Measurements from ENCODE around the gene TBCC.
A peak's percentile ranks its signal among the peaks of the same experiment; 100 is the strongest.

The TBCC gene

DNA sequence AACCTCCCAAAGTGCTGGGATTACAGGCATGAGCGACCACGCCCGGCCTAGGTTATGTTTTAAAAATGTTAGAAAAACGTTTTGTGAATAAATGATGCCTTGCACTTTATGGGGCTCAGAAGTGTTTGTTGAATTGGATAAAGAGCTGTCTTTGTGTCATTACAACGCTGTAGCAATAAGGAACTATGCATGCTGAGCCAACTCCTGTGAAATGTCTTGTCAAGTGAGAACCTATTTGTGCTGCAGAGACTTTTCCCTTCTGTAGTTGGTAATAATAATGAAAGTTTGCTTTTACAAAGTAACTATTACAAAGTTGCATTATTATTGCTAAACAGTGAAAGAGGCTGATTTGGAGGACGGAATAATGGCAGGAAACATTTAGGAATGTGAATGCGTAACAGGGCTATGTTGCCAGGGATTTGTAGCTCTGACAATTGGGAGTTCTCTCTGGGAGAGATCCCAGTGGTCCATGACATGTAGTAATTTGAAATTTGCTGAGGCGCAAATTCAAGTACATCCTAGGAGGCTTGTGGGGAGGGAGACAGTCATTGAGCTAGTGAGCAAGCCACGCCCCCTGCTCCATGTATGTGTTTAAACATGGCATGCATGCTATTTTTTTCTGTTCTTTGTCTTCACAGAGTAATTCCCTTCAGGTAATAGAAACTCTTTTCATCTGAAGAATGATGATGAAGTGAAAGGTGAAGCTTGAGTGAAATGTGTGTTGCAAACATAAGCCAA, 19.2 kb upstream of the TBCC start:
- Histone ChIP-seq H3K4me1 (ENCODE audit: control insufficient read depth, insufficient read depth, low read length) (no peaks in the 10 kb centered on the region), H3K4me3 (ENCODE audit: low read length) (no peak overlapping the region), H3K36me3 (ENCODE audit: control insufficient read depth, insufficient read depth, low read length) (no peaks in the 10 kb centered on the region), H3K27me3 (ENCODE audit: control insufficient read depth, insufficient read depth, low read length) (no peaks in the 10 kb centered on the region), H3K9me3 (ENCODE audit: control insufficient read depth, low read length) (no peaks in the 10 kb centered on the region), H3K9ac (ENCODE audit: low read length) (no peak overlapping the region)

GRCh38 chr6:42762950-42763349, 17.0 kb upstream of the TBCC start:
- Histone ChIP-seq H3K4me3 (ENCODE audit: low read length) (no peak overlapping the region), H3K27me3 (ENCODE audit: control insufficient read depth, insufficient read depth, low read length) (no peaks in the 10 kb centered on the region), H3K9me3 (ENCODE audit: control insufficient read depth, low read length) (no peaks in the 10 kb centered on the region), H3K9ac (ENCODE audit: low read length) (no peak overlapping the region), H3K36me3 (ENCODE audit: control insufficient read depth, insufficient read depth, low read length) (no peaks in the 10 kb centered on the region), H3K4me1 (ENCODE audit: control insufficient read depth, insufficient read depth, low read length) (no peaks in the 10 kb centered on the region)

DNA sequence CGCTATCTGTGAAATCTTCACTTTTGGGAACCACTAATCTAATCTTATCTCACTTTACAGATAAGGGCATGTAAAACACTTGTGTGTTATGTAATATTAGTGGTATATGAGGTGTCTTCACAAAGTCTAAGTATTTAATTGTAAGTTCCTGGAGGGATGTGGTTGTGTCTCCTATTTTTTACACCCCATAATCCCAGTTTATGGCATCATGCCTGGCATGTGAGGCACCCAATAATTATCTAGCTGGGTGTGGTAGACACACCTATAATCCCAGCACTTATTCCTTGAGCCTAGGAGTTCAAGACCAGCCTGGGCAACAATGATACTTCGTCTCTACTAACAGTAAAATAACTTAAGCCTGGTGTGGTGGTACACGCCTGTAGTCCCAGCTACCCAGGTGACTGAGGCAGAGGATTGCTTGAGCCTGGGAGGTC, 16.5 kb upstream of the TBCC start:
- H3K4me1 ChIP-seq (ENCODE audit: control insufficient read depth, insufficient read depth, low read length) = no peaks in the 10 kb centered on the region
- H3K9ac ChIP-seq (ENCODE audit: low read length) = no peak overlapping the region
- H3K27me3 ChIP-seq (ENCODE audit: control insufficient read depth, insufficient read depth, low read length) = no peaks in the 10 kb centered on the region
- H3K9me3 ChIP-seq (ENCODE audit: control insufficient read depth, low read length) = no peaks in the 10 kb centered on the region
- no peaks in the 10 kb centered on the region for H3K36me3 ChIP-seq (ENCODE audit: control insufficient read depth, insufficient read depth, low read length)
- H3K4me3 ChIP-seq (ENCODE audit: low read length) = no peak overlapping the region

GRCh38 chr6:42761287-42762067, 15.6 kb upstream of the TBCC start:
- Histone ChIP-seq H3K27me3 (ENCODE audit: control insufficient read depth, insufficient read depth, low read length) (no peaks in the 10 kb centered on the region), H3K9ac (ENCODE audit: low read length) (no peak overlapping the region), H3K36me3 (ENCODE audit: control insufficient read depth, insufficient read depth, low read length) (no peaks in the 10 kb centered on the region), H3K9me3 (ENCODE audit: control insufficient read depth, low read length) (no peaks in the 10 kb centered on the region), H3K4me1 (ENCODE audit: control insufficient read depth, insufficient read depth, low read length) (no peaks in the 10 kb centered on the region), H3K4me3 (ENCODE audit: low read length) (no peak overlapping the region)

DNA sequence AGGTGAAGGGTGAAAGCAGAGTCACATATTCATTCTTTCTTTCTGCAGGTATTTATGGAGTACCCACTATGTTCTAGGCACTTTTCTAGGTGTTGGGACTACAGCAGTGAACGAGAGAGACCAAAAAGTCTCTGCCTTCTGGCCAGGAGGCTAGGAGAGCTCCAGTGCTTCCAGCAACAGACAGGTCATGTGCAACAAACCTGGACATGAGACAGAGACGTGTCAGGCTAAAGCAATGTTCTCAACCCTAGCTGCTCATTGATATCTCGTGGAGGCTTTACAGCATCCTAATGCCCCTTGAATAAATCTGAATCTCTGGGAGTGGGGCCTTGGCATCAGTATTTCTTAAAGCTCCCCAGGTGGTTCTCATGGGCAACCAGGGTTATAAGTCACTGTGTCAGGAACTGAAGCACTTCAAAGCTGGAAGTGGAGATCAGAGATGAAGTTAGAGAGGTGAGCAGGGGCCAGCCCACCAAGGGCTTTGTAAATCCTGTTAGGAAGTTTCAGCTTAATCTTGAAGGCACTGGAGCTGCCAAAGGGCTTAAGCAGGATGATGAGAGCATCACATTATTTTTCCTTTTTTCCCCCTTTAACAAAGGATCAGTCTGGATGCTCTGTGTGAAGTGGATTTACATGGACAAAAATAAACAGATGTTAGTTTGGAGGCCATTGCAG, 13.0 kb upstream of the TBCC start:
- Histone ChIP-seq H3K36me3 (ENCODE audit: control insufficient read depth, insufficient read depth, low read length) (no peaks in the 10 kb centered on the region), H3K9ac (ENCODE audit: low read length) (no peak overlapping the region), H3K4me3 (ENCODE audit: low read length) (no peak overlapping the region), H3K4me1 (ENCODE audit: control insufficient read depth, insufficient read depth, low read length) (no peaks in the 10 kb centered on the region), H3K27me3 (ENCODE audit: control insufficient read depth, insufficient read depth, low read length) (no peaks in the 10 kb centered on the region), H3K9me3 (ENCODE audit: control insufficient read depth, low read length) (no peaks in the 10 kb centered on the region)

DNA sequence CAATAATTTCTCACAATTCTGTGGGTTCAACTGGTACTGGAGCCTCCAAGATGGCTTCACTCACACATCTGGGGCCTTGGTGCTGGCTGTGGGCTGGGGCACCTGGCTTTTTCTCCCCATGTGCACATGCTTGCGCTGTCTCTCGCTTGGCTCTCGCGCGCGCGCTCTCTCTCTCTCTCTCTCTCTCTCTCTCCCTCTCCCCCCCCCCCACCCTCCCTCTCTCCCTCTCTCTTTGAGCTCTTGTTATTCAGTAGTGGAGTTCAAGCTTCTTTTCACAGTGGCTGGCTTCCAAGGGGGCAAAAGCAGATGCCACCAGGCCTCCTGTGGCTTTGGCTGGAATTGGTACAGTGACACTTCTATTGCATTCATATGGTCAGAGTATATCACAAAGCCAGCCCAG, 10.8 kb upstream of the TBCC start:
- no peaks in the 10 kb centered on the region for H3K27me3 ChIP-seq (ENCODE audit: control insufficient read depth, insufficient read depth, low read length)
- H3K9ac ChIP-seq (ENCODE audit: low read length) = no peak overlapping the region
- H3K4me1 ChIP-seq (ENCODE audit: control insufficient read depth, insufficient read depth, low read length) = no peaks in the 10 kb centered on the region
- no peak overlapping the region for H3K4me3 ChIP-seq (ENCODE audit: low read length)
- H3K36me3 ChIP-seq (ENCODE audit: control insufficient read depth, insufficient read depth, low read length) = no peaks in the 10 kb centered on the region
- no peaks in the 10 kb centered on the region for H3K9me3 ChIP-seq (ENCODE audit: control insufficient read depth, low read length)

GRCh38 chr6:42754759-42755158, 8.9 kb upstream of the TBCC start:
- H3K27me3 ChIP-seq (ENCODE audit: control insufficient read depth, insufficient read depth, low read length) = no peaks in the 10 kb centered on the region
- H3K9ac ChIP-seq (ENCODE audit: low read length) = no peak overlapping the region
- H3K4me1 ChIP-seq (ENCODE audit: control insufficient read depth, insufficient read depth, low read length) = no peaks in the 10 kb centered on the region
- H3K36me3 ChIP-seq (ENCODE audit: control insufficient read depth, insufficient read depth, low read length) = no peaks in the 10 kb centered on the region
- H3K9me3 ChIP-seq (ENCODE audit: control insufficient read depth, low read length) = no peaks in the 10 kb centered on the region
- H3K4me3 ChIP-seq (ENCODE audit: low read length) = no peak overlapping the region

- Histone ChIP-seq H3K27me3 (ENCODE audit: control insufficient read depth, insufficient read depth, low read length) (no peaks in the 10 kb centered on the region), H3K4me3 (ENCODE audit: low read length) (no peak overlapping the region), H3K4me1 (ENCODE audit: control insufficient read depth, insufficient read depth, low read length) (no peaks in the 10 kb centered on the region), H3K9ac (ENCODE audit: low read length) (no peak overlapping the region), H3K9me3 (ENCODE audit: control insufficient read depth, low read length) (no peaks in the 10 kb centered on the region), H3K36me3 (ENCODE audit: control insufficient read depth, insufficient read depth, low read length) (no peaks in the 10 kb centered on the region)
Measured at GRCh38 chr6:42751055-42751454, 5.2 kb upstream of the TBCC start.

DNA sequence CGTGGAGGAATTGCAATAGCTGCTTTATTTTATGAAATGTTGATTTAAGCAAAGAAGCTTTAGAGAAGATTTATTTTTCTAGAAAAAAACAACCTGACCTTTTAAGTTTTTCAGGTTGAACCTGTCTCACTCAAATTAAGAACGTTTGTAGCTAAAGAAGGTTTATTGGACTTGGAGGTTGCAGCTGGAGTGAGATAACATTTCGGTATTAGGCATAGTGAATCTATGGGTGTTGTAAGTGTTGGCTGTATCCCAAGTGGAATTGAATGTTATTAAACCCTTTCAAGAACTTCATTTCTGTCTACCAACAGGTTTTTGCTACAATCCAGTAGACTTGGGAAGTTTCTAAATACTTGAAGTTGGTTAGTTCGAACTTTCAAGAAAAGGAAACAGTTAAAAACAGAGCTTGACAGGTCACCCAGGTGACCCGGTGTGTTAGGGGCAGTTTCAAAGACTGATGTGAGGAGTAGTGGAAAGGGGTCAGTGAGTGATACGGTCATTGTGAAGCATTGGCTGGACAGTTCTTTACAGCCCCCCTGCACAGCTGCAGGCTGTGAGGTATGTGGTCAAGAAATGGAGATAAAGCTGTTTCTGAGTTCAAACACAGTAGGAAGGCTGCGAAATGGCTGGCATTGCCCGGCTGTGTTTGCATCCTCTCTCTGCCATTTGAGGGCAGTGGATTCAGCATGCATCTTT, 2.4 kb upstream of the TBCC start:
- no peaks in the 10 kb centered on the region for H3K9me3 ChIP-seq (ENCODE audit: control insufficient read depth, low read length)
- H3K36me3 ChIP-seq (ENCODE audit: control insufficient read depth, insufficient read depth, low read length) = no peaks in the 10 kb centered on the region
- H3K9ac ChIP-seq (ENCODE audit: low read length) = no peak overlapping the region
- H3K4me3 ChIP-seq (ENCODE audit: low read length) = no peak overlapping the region
- H3K27me3 ChIP-seq (ENCODE audit: control insufficient read depth, insufficient read depth, low read length) = no peaks in the 10 kb centered on the region
- H3K4me1 ChIP-seq (ENCODE audit: control insufficient read depth, insufficient read depth, low read length) = peaks cover 7% of the 10 kb centered on the region

- no peaks in the 10 kb centered on the region for H3K9me3 ChIP-seq (ENCODE audit: control insufficient read depth, low read length)
Measured at GRCh38 chr6:42746463-42747391, 824 bp upstream of the TBCC start.

DNA sequence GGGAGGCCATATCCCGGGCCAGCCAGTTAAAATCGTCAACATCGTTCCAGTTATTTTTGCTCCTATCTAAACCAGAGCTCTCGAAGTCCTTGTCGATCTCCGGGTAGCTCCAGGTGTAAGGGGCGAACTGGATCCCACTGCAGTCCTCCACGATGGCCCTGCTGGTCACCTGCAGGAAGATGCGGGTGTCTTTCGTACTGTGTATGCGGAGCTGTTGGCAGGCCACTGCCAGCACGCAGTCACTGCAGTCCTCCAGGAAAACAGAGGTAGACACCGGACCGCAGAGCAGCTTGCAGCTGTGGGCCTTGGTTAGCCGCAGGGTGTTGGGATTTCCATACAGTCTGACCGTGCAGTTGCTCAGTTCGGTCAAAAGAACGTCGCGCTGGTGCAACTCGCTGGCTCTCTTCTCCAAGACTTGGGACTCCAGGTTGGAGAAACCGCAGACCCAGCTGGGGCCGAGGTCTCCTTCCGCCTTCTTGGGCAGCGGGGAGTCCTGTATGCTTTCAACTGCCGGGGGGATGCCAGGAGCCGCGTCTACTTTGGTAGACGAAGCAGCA, 742 bp downstream of the TBCC start:
- Histone ChIP-seq H3K4me1 (ENCODE audit: control insufficient read depth, insufficient read depth, low read length) (peaks cover 7% of the 10 kb centered on the region), H3K9ac (ENCODE audit: low read length) (peak overlapping the region; percentile 100), H3K36me3 (ENCODE audit: control insufficient read depth, insufficient read depth, low read length) (no peaks in the 10 kb centered on the region), H3K4me3 (ENCODE audit: low read length) (peak overlapping the region; percentile 97), H3K9me3 (ENCODE audit: control insufficient read depth, low read length) (no peaks in the 10 kb centered on the region), H3K27me3 (ENCODE audit: control insufficient read depth, insufficient read depth, low read length) (no peaks in the 10 kb centered on the region)

More at GRCh38 chr6:42746463-42747391, 824 bp upstream of the TBCC start:
- H3K9ac ChIP-seq (ENCODE audit: low read length) = peak overlapping the region; percentile 87
- no peaks in the 10 kb centered on the region for H3K27me3 ChIP-seq (ENCODE audit: control insufficient read depth, insufficient read depth, low read length)
- H3K36me3 ChIP-seq (ENCODE audit: control insufficient read depth, insufficient read depth, low read length) = no peaks in the 10 kb centered on the region
- peak overlapping the region; percentile 97 for H3K4me3 ChIP-seq (ENCODE audit: low read length)
- peaks cover 7% of the 10 kb centered on the region for H3K4me1 ChIP-seq (ENCODE audit: control insufficient read depth, insufficient read depth, low read length)
